ENCODE results near the gene FBN3.

DNA sequence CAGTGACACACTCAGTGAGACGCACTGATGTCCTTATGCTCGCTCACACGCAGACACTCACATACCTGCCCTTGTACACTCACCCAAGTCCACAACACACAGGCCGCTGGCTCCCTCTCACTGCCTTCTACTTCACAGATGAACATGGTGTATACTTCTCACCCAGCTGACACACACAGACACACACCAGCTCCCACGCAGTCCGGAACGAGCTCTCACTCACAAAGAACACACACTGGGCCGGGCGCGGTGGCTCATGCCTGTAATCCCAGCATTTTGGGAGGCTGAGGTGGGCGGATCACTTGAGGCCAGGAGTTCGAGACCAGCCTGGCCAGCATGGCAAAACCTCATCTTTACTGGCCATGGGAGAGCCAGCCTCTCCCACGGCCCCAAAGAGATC lies 65.2 kb downstream of the FBN3 start:
- TF ChIP-seq EZH2 (IDR thresholded peaks at IDR 0.05; ENCODE audit: low read length), result no peak
- TF ChIP-seq CTCF (optimal IDR thresholded peaks at IDR 0.05 in 1 of 3, IDR thresholded peaks at IDR 0.05 in 1 of 3, conservative IDR thresholded peaks at IDR 0.05 in 1 of 3; ENCODE audit: extremely low read depth in 1 of 3, insufficient read depth in 2 of 3, low read length in 3 of 3), result no peak

All from keratinocyte (primary cell).